CD14-positive monocyte (primary cell): ENCODE measurements around the gene DNAJA3. TPM values are rescaled to one million over a fixed set of nuclear protein-coding genes. Genes with fewer than 3 reads are reported as not detected.

ENCODE experiments used
- DNase-seq, 3 donors: peaks; one replicate each; pipeline ENCODE4 v3.0.0-alpha.2; 2011 to 2022
- H2AFZ ChIP-seq: 2 replicates; pipeline ENCODE4 v1.6.0; 2012; ENCODE audit warnings: mild to moderate bottlenecking, low read depth, low read length, inconsistent platforms; ENCODE audit not compliant: insufficient read depth, poor library complexity, severe bottlenecking
- H3K27ac ChIP-seq, 2 donors: 1 replicate in 1 of 2; 2 replicates in 1 of 2; pipeline ENCODE4 v1.5.1; 2012 to 2013; ENCODE audit warnings: low read length in 2 of 2, control low read depth in 1 of 2, inconsistent platforms in 1 of 2, low read depth in 1 of 2, mild to moderate bottlenecking in 1 of 2
- H3K27me3 ChIP-seq, 2 donors: one replicate each; pipeline versions ENCODE4 v1.6.0 to v1.6.1; 2011 to 2013; ENCODE audit warnings: low read length in 2 of 2; ENCODE audit not compliant: control insufficient read depth in 2 of 2, insufficient read depth in 2 of 2
- H3K36me3 ChIP-seq, 2 donors: replicated peaks in 1 of 2; 1 replicate in 1 of 2; 2 replicates in 1 of 2; pipeline versions ENCODE4 v1.5.1 to v1.6.1; 2012 to 2013; ENCODE audit warnings: low read length in 2 of 2, control low read depth in 1 of 2, inconsistent platforms in 1 of 2, mild to moderate bottlenecking in 1 of 2; ENCODE audit not compliant: insufficient read depth in 2 of 2, control insufficient read depth in 1 of 2
- H3K4me1 ChIP-seq, 2 donors: 1 replicate in 1 of 2; 2 replicates in 1 of 2; pipeline versions ENCODE4 v1.5.1 to v1.6.1; 2012 to 2013; ENCODE audit warnings: low read length in 2 of 2, control low read depth in 1 of 2, inconsistent platforms in 1 of 2, mild to moderate bottlenecking in 1 of 2, moderate library complexity in 1 of 2; ENCODE audit not compliant: insufficient read depth in 2 of 2, control insufficient read depth in 1 of 2
- H3K4me2 ChIP-seq: replicated peaks from 2 replicates; pipeline ENCODE3; 2012; ENCODE audit warnings: low read length, moderate library complexity, mild to moderate bottlenecking; ENCODE audit not compliant: poor library complexity, severe bottlenecking; ENCODE audit errors: extremely low read depth
- H3K4me3 ChIP-seq, 3 experiments: fragments of 200-600 bp in 1 of 3; sonication (generic) in 1 of 3; replicated peaks in 1 of 3; 1 replicate in 2 of 3; 2 replicates in 1 of 3; pipeline ENCODE4 v1.5.1; 2011 to 2013; ENCODE audit warnings: low read length in 3 of 3, mild to moderate bottlenecking in 3 of 3, control low read depth in 2 of 3, low read depth in 2 of 3, inconsistent platforms in 1 of 3, moderate library complexity in 1 of 3
- H3K79me2 ChIP-seq: 2 replicates; pipeline ENCODE4 v1.6.0; 2012; ENCODE audit warnings: mild to moderate bottlenecking, control low read depth, inconsistent platforms, low read length, moderate library complexity; ENCODE audit not compliant: insufficient read depth
- H3K9ac ChIP-seq: 2 replicates; pipeline ENCODE4 v1.6.0; 2017; ENCODE audit warnings: low read length, mild to moderate bottlenecking; ENCODE audit not compliant: insufficient read depth, poor library complexity, severe bottlenecking
- H3K9me3 ChIP-seq, 2 donors: replicated peaks in 1 of 2; 1 replicate in 1 of 2; 2 replicates in 1 of 2; pipeline versions ENCODE4 v1.5.1 to v1.6.1; 2012 to 2013; ENCODE audit warnings: low read length in 2 of 2, control low read depth in 1 of 2; ENCODE audit not compliant: control insufficient read depth in 1 of 2, insufficient read depth in 1 of 2
- H4K20me1 ChIP-seq: 2 replicates; pipeline ENCODE4 v1.6.0; 2012; ENCODE audit warnings: mild to moderate bottlenecking, low read length, control low read depth, moderate library complexity; ENCODE audit not compliant: insufficient read depth
- H3K27ac Mint-ChIP-seq, 7 donors: one replicate each; pipeline ENCODE4 v1.8.0; 2020; ENCODE audit warnings: mild to moderate bottlenecking in 7 of 7, mixed read lengths in 7 of 7, moderate library complexity in 6 of 7, inconsistent platforms in 2 of 7
- H3K27me3 Mint-ChIP-seq, 3 donors: one replicate each; pipeline ENCODE4 v1.8.0; 2021 to 2022; ENCODE audit warnings: low read depth in 3 of 3, mild to moderate bottlenecking in 3 of 3, mixed read lengths in 3 of 3, moderate library complexity in 3 of 3, inconsistent platforms in 1 of 3
- H3K36me3 Mint-ChIP-seq, 2 donors: one replicate each; pipeline ENCODE4 v1.8.0; 2020; ENCODE audit warnings: mixed read lengths in 2 of 2, inconsistent platforms in 1 of 2, mild to moderate bottlenecking in 1 of 2
- H3K4me1 Mint-ChIP-seq: one replicate; pipeline ENCODE4 v1.8.0; 2020; ENCODE audit warnings: mild to moderate bottlenecking, mixed read lengths
- H3K4me3 Mint-ChIP-seq, 2 donors: one replicate each; pipeline ENCODE4 v1.8.0; 2020; ENCODE audit warnings: mild to moderate bottlenecking in 2 of 2, mixed read lengths in 2 of 2, moderate library complexity in 1 of 2
- H3K9me3 Mint-ChIP-seq, 7 donors: one replicate each; pipeline ENCODE4 v1.8.0; 2020 to 2022; ENCODE audit warnings: mixed read lengths in 7 of 7, mild to moderate bottlenecking in 6 of 7, moderate library complexity in 6 of 7, inconsistent platforms in 2 of 7
- WGBS: methylation state at CpG from one replicate; pipeline ENCODE4 v1.1.5; 2013; ENCODE audit warnings: missing lambda C conversion rate; ENCODE audit not compliant: insufficient coverage; 5-methylcytosine and 5-hydroxymethylcytosine counted together
- intact Hi-C, 2 donors: fragments of 100-400 bp; cut with micrococcal nuclease; formaldehyde crosslinking; loops; one replicate each; pipeline versions ENCODE4 v1.15.0 to v1.15.1; 2023
- polyA plus RNA-seq, 3 donors: library from polyadenylated mRNA; depleted of rRNA in 1 of 3; unstranded in 2 of 3; stranded (reverse) in 1 of 3; fragments of 300-500 nt in 2 of 3; fragments of >200 nt in 1 of 3; fragmentation: Illumina TruSeq in 2 of 3; gene quantifications; 1 replicate in 2 of 3; 2 replicates in 1 of 3; pipeline ENCODE4 v1.2.3, GENCODE V29; 2012 to 2021
- TF ChIP-seq, protein P1 (sequence below): fragments of 200-600 bp; IDR thresholded peaks from one replicate; pipeline ENCODE4 v1.8.0; 2022; ENCODE audit warnings: antibody characterized with exemption, mild to moderate bottlenecking

Gene DNAJA3
- polyA plus RNA-seq, 3 donors = 17.1 to 27.9 (median 19.5) TPM

- no peak overlapping the region for H3K27ac ChIP-seq
- no peaks in the 10 kb centered on the region for H3K9me3 ChIP-seq
- H3K4me2 ChIP-seq = no peak overlapping the region
- Mint-ChIP-seq H3K4me1 (peaks cover 20% of the 10 kb centered on the region), H3K36me3 (peaks cover 17 to 34% of the 10 kb centered on the region in 2 donors), H3K4me3 (no peak overlapping the region), H3K27me3 (no peaks in the 10 kb centered on the region), H3K9me3 (no peaks in the 10 kb centered on the region), H3K27ac (no peak overlapping the region)
- H3K4me3 ChIP-seq = no peak overlapping the region
- intact Hi-C loops = no loop called here
- H2AFZ ChIP-seq = no peak overlapping the region
- H3K79me2 ChIP-seq = peaks cover 59% of the 10 kb centered on the region
- peaks cover 18 to 19% of the 10 kb centered on the region in 2 donors for H3K4me1 ChIP-seq
- WGBS = no CpG with 5 or more reads among the region's 2 CpGs
- DNase-seq = no peak
- no peak overlapping the region for H3K9ac ChIP-seq
- no peaks in the 10 kb centered on the region for H3K27me3 ChIP-seq
- peaks cover 19% of the 10 kb centered on the region for H4K20me1 ChIP-seq
- TF ChIP-seq, protein P1, sequence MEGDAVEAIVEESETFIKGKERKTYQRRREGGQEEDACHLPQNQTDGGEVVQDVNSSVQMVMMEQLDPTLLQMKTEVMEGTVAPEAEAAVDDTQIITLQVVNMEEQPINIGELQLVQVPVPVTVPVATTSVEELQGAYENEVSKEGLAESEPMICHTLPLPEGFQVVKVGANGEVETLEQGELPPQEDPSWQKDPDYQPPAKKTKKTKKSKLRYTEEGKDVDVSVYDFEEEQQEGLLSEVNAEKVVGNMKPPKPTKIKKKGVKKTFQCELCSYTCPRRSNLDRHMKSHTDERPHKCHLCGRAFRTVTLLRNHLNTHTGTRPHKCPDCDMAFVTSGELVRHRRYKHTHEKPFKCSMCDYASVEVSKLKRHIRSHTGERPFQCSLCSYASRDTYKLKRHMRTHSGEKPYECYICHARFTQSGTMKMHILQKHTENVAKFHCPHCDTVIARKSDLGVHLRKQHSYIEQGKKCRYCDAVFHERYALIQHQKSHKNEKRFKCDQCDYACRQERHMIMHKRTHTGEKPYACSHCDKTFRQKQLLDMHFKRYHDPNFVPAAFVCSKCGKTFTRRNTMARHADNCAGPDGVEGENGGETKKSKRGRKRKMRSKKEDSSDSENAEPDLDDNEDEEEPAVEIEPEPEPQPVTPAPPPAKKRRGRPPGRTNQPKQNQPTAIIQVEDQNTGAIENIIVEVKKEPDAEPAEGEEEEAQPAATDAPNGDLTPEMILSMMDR = no peak
- peaks cover 20 to 25% of the 10 kb centered on the region in 2 donors for H3K36me3 ChIP-seq
These were observed 55.9 kb downstream of the DNAJA3 start for GRCh38 chr16:4481526-4481925.

DNA sequence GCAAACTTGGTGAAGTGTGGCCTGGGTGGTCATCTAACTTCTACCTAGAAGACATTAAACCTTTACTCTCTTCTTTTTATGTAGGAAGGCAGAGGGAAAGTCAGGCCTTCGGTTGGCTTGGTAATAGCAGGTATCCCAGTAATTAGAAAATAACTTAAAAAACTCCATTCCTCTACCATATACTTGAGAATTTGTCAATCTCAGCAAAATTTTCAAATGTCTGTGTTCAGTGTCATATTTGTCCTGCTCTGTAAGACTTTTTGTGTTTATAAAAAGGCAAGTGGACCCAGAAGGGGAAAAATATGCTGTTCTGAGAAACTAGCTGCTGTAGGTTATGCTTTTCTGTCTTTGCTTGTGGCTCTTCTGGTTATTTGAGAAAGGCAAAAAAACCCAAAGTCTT lies 56.3 kb downstream of the DNAJA3 start:
- Histone ChIP-seq H3K4me2 (no peak overlapping the region), H3K4me3 (no peak overlapping the region), H2AFZ (no peak overlapping the region), H3K36me3 (peaks cover 20 to 29% of the 10 kb centered on the region in 2 donors), H3K4me1 (peaks cover 14% of the 10 kb centered on the region in 2 donors), H4K20me1 (peaks cover 19% of the 10 kb centered on the region), H3K9ac (no peak overlapping the region), H3K27ac (no peak overlapping the region), H3K27me3 (no peaks in the 10 kb centered on the region), H3K79me2 (peaks cover 57% of the 10 kb centered on the region), H3K9me3 (no peaks in the 10 kb centered on the region)
- DNase-seq = no peak
- Mint-ChIP-seq H3K36me3 (peaks cover 17 to 37% of the 10 kb centered on the region in 2 donors), H3K4me3 (no peak overlapping the region), H3K27me3 (no peaks in the 10 kb centered on the region), H3K9me3 (no peaks in the 10 kb centered on the region), H3K27ac (peak overlapping the region in 1 of 7 donors; percentile 32), H3K4me1 (peaks cover 18% of the 10 kb centered on the region)
- intact Hi-C loops = no loop called here
- TF ChIP-seq, protein P1 = no peak
- no CpG with 5 or more reads among the region's 1 CpG for WGBS
